ENCODE results near the gene EVPLL.
"Not testable (repeated sequence)": the region's sequence is repeated elsewhere in the genome, so short reads cannot be mapped to it uniquely, and the experiment has no call there.

Gene EVPLL

DNA sequence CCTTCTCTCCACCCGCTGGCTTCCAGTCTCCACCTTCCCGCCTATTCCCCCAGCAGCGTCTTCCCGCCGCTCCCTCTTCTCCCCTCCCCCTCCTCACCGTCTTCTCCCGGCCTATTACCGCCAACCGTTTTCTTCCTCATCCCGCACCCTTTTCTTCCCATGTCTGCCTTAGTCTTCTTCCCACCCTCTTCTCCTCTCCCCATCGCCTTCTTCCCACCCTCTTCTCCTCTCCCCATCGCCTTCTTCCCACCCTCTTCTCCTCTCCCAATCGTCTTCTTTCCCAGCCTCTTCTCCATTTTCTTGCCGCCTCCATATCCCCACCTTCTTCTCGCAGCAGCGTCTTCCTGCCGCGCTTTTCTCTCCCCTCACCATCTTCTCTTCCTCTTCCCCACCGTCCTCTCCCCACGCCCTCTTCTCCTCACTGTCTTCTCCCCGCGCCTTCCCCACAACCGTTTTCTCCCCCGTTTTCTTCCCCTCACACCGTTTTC lies 33.8 kb downstream of the EVPLL start:
- H4K20me1 ChIP-seq (ENCODE audit: insufficient read depth, low read length, poor library complexity, severe bottlenecking); H3K9me2 ChIP-seq (replicated peaks; ENCODE audit: low read depth, low read length); H3K36me3 ChIP-seq (ENCODE audit: insufficient read depth, low read length); H3K4me1 ChIP-seq (ENCODE audit: insufficient read depth, low read length, poor library complexity, severe bottlenecking); H3K9me3 ChIP-seq (ENCODE audit: insufficient read depth, low read depth, low read length); H3K27me3 ChIP-seq (ENCODE audit: insufficient read depth, low read length, poor library complexity, severe bottlenecking); H3F3A ChIP-seq (ENCODE audit: low read depth): not testable (repeated sequence)
- H3K79me2 ChIP-seq (ENCODE audit: insufficient read depth, low read length), result peaks cover 25% of the 10 kb centered on the region
- peak overlapping the region; percentile 86 for H3K4me3 ChIP-seq (ENCODE audit: low read length, poor library complexity, severe bottlenecking)
- H2AFZ ChIP-seq (ENCODE audit: low read length), result peak overlapping the region; percentile 75; the same call in 1 of the 2 replicates
- peak overlapping the region; percentile 27 for H3K4me2 ChIP-seq (ENCODE audit: low read depth, low read length, poor library complexity, severe bottlenecking)
- H3K9ac ChIP-seq (ENCODE audit: low read depth, low read length, poor library complexity, severe bottlenecking), result peak overlapping the region; percentile 97

DNA sequence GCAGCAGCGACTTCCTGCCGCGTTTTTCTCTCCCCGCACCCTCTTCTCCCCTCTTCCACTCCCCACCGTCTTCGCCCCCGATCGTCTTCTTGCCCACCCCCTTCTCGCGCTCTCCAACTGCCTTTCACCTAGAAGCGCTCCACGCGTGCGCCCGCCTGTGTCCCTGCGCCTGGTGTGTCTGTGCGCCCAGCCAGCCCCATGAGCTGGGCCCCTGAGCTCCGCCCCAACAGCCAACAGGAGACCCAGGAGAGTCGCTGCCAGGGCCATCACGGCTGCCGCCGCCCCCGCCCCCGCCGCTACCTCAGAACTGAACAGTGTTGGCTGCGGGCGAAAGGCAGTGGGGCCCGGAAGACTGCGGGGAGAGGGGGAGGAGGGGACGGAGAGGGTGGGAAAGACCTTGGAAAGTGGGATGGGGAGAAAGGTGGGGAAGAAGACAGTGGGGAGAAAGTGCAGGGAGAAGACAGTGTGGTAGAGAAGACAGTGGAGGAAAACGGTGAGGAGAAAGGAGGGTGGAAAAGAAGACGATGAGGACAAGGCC lies 34.5 kb downstream of the EVPLL start:
- Histone ChIP-seq H3K4me3 (ENCODE audit: low read length, poor library complexity, severe bottlenecking) (peak overlapping the region; percentile 86), H3K79me2 (ENCODE audit: insufficient read depth, low read length) (peaks cover 25% of the 10 kb centered on the region), H3K9ac (ENCODE audit: low read depth, low read length, poor library complexity, severe bottlenecking) (peak overlapping the region; percentile 97)
- not testable (repeated sequence) for H3K36me3 ChIP-seq (ENCODE audit: insufficient read depth, low read length); H3K4me1 ChIP-seq (ENCODE audit: insufficient read depth, low read length, poor library complexity, severe bottlenecking); H3K27me3 ChIP-seq (ENCODE audit: insufficient read depth, low read length, poor library complexity, severe bottlenecking); H4K20me1 ChIP-seq (ENCODE audit: insufficient read depth, low read length, poor library complexity, severe bottlenecking); H3K9me2 ChIP-seq (replicated peaks; ENCODE audit: low read depth, low read length); H2AFZ ChIP-seq (ENCODE audit: low read length); H3F3A ChIP-seq (ENCODE audit: low read depth); H3K9me3 ChIP-seq (ENCODE audit: insufficient read depth, low read depth, low read length); H3K4me2 ChIP-seq (ENCODE audit: low read depth, low read length, poor library complexity, severe bottlenecking)

DNA sequence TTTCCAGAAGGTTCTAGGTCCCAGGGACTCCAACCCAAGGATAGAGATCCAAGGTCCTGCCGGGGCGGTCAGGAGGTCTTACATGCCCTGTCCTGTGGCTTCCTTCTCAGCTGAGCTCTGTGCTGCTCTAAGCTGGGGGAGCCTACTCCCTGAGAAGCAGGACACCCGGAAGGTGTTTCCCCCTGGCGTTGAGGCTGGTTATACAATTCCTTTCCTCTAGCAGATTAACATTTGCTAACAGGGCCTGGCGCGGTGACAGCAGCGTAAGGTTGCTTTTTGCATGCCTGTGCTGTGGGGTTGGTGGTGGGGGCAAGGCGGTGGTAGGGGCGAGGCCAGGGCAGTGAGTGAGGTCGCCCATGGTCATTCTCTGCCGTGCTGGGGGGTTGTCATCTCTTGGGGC lies 43.9 kb downstream of the EVPLL start:
- not testable (repeated sequence) for H3K9me3 ChIP-seq (ENCODE audit: insufficient read depth, low read depth, low read length); H3F3A ChIP-seq (ENCODE audit: low read depth); H3K79me2 ChIP-seq (ENCODE audit: insufficient read depth, low read length); H3K36me3 ChIP-seq (ENCODE audit: insufficient read depth, low read length); H2AFZ ChIP-seq (ENCODE audit: low read length); H4K20me1 ChIP-seq (ENCODE audit: insufficient read depth, low read length, poor library complexity, severe bottlenecking); H3K4me1 ChIP-seq (ENCODE audit: insufficient read depth, low read length, poor library complexity, severe bottlenecking); H3K9ac ChIP-seq (ENCODE audit: low read depth, low read length, poor library complexity, severe bottlenecking); H3K27me3 ChIP-seq (ENCODE audit: insufficient read depth, low read length, poor library complexity, severe bottlenecking); H3K4me2 ChIP-seq (ENCODE audit: low read depth, low read length, poor library complexity, severe bottlenecking); H3K9me2 ChIP-seq (replicated peaks; ENCODE audit: low read depth, low read length); H3K4me3 ChIP-seq (ENCODE audit: low read length, poor library complexity, severe bottlenecking)

DNA sequence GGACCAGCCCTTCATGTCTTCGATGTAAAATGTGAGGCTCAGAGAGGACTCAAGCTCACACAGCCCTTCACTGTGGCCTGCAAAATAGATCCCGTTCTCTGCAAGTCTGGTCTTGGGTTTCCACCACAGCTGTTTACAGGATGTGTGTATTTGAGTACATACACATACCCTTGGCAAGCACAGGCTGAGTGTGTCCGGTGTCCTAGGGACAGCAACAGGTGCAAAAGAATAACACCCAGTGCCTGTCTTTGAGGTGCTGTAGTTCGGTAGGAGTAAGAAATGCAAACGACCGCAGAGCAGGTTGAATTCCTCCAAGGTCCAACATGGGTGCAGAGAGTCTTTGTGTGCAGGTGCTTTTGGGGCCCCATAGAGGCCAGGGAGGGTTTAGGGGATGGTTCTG lies 44.9 kb downstream of the EVPLL start:
- not testable (repeated sequence) for H3K79me2 ChIP-seq (ENCODE audit: insufficient read depth, low read length); H2AFZ ChIP-seq (ENCODE audit: low read length); H3K27me3 ChIP-seq (ENCODE audit: insufficient read depth, low read length, poor library complexity, severe bottlenecking); H3K36me3 ChIP-seq (ENCODE audit: insufficient read depth, low read length); H3K4me2 ChIP-seq (ENCODE audit: low read depth, low read length, poor library complexity, severe bottlenecking); H4K20me1 ChIP-seq (ENCODE audit: insufficient read depth, low read length, poor library complexity, severe bottlenecking); H3K9ac ChIP-seq (ENCODE audit: low read depth, low read length, poor library complexity, severe bottlenecking); H3K9me3 ChIP-seq (ENCODE audit: insufficient read depth, low read depth, low read length); H3K4me1 ChIP-seq (ENCODE audit: insufficient read depth, low read length, poor library complexity, severe bottlenecking); H3F3A ChIP-seq (ENCODE audit: low read depth); H3K4me3 ChIP-seq (ENCODE audit: low read length, poor library complexity, severe bottlenecking); H3K9me2 ChIP-seq (replicated peaks; ENCODE audit: low read depth, low read length)

DNA sequence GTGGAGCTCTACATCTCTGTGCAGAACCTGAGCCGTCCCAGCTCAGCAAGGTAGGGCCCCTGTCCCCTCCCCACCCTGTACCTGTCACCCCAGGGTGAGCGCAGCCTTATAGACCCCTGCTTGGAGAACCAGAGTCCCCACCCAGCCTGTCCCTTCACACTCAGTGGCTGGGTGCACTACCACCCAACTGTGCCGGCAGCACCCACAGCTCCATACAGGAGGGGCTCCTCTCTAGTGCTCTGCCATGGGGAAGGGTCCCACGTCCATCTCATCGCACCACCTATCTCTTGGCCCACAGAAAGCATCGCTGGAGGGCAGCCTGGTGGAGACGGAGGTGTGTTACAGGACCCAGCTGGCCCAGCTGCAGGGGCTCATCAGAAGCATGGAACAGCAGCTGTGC lies 45.4 kb downstream of the EVPLL start:
- not testable (repeated sequence) for H2AFZ ChIP-seq (ENCODE audit: low read length); H3K36me3 ChIP-seq (ENCODE audit: insufficient read depth, low read length); H3K79me2 ChIP-seq (ENCODE audit: insufficient read depth, low read length); H3K27me3 ChIP-seq (ENCODE audit: insufficient read depth, low read length, poor library complexity, severe bottlenecking); H3K4me3 ChIP-seq (ENCODE audit: low read length, poor library complexity, severe bottlenecking); H3K9me2 ChIP-seq (replicated peaks; ENCODE audit: low read depth, low read length); H4K20me1 ChIP-seq (ENCODE audit: insufficient read depth, low read length, poor library complexity, severe bottlenecking); H3K4me1 ChIP-seq (ENCODE audit: insufficient read depth, low read length, poor library complexity, severe bottlenecking); H3K4me2 ChIP-seq (ENCODE audit: low read depth, low read length, poor library complexity, severe bottlenecking); H3K9ac ChIP-seq (ENCODE audit: low read depth, low read length, poor library complexity, severe bottlenecking); H3K9me3 ChIP-seq (ENCODE audit: insufficient read depth, low read depth, low read length); H3F3A ChIP-seq (ENCODE audit: low read depth)

DNA sequence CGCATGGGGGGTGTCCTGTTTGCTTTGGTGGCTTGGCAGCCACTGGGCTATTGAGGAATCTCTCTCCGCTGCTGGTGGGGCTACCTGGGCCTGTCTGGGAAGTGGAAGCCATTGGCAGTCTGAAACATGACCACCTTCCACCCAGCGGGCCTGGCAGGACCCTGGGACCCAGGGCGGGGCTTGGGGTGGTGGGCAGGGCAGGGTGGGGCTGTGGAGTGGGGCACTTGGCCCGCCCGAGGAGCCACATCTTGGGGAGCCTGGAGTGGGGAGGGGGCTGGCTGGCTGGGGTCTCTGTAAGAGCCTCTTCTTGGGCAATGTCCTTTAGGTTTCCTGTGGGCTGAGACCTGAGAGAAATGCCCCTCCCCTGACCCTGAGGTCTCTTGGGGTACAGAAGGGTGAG lies 48.0 kb downstream of the EVPLL start:
- H3K4me1 ChIP-seq (ENCODE audit: insufficient read depth, low read length, poor library complexity, severe bottlenecking); H4K20me1 ChIP-seq (ENCODE audit: insufficient read depth, low read length, poor library complexity, severe bottlenecking); H3K9me3 ChIP-seq (ENCODE audit: insufficient read depth, low read depth, low read length); H2AFZ ChIP-seq (ENCODE audit: low read length); H3K36me3 ChIP-seq (ENCODE audit: insufficient read depth, low read length); H3K9me2 ChIP-seq (replicated peaks; ENCODE audit: low read depth, low read length); H3F3A ChIP-seq (ENCODE audit: low read depth); H3K9ac ChIP-seq (ENCODE audit: low read depth, low read length, poor library complexity, severe bottlenecking); H3K27me3 ChIP-seq (ENCODE audit: insufficient read depth, low read length, poor library complexity, severe bottlenecking); H3K4me3 ChIP-seq (ENCODE audit: low read length, poor library complexity, severe bottlenecking); H3K4me2 ChIP-seq (ENCODE audit: low read depth, low read length, poor library complexity, severe bottlenecking); H3K79me2 ChIP-seq (ENCODE audit: insufficient read depth, low read length): not testable (repeated sequence)

DNA sequence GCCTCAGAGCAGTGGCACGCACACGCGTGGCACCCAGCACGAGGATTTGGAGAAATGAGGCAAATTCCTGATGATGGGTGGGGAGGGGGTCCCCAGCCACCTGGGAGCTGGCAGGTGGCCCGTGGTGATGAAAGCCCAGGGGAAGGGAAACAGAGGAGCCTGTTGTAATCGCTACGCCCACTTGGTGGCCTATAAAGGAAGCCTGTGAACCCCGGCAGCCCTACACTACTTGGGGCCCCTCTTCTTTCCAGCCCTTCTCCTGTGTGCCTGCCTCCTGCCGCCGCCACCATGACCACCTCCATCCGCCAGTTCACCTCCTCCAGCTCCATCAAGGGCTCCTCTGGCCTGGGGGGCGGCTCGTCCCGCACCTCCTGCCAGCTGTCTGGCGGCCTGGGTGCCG lies 49.1 kb downstream of the EVPLL start:
- not testable (repeated sequence) for H3F3A ChIP-seq (ENCODE audit: low read depth); H3K4me1 ChIP-seq (ENCODE audit: insufficient read depth, low read length, poor library complexity, severe bottlenecking); H3K27me3 ChIP-seq (ENCODE audit: insufficient read depth, low read length, poor library complexity, severe bottlenecking); H3K9ac ChIP-seq (ENCODE audit: low read depth, low read length, poor library complexity, severe bottlenecking); H3K9me3 ChIP-seq (ENCODE audit: insufficient read depth, low read depth, low read length); H3K4me3 ChIP-seq (ENCODE audit: low read length, poor library complexity, severe bottlenecking); H3K4me2 ChIP-seq (ENCODE audit: low read depth, low read length, poor library complexity, severe bottlenecking); H3K9me2 ChIP-seq (replicated peaks; ENCODE audit: low read depth, low read length); H3K36me3 ChIP-seq (ENCODE audit: insufficient read depth, low read length); H2AFZ ChIP-seq (ENCODE audit: low read length); H3K79me2 ChIP-seq (ENCODE audit: insufficient read depth, low read length); H4K20me1 ChIP-seq (ENCODE audit: insufficient read depth, low read length, poor library complexity, severe bottlenecking)

DNA sequence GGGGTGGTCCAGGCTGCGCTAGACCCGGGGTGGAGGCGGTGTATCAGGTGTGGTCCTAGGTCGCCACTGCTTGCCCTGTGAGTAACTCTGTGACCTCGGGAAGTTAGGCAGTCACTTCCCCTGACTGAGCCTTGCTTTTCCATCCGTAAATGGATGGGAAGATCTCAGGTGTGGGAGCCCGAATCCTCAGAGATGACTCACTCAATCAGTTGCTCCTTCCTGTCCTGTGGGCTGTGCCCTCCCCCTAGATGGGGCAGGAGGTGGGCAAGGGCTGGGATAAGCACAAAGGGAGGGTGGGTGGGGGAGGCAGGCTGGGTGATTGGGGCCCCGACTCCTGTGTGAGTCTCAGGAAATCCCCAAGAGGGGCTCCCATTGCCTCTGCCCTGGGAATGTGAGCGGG lies 54.6 kb downstream of the EVPLL start:
- H3K4me2 ChIP-seq (ENCODE audit: low read depth, low read length, poor library complexity, severe bottlenecking); H3F3A ChIP-seq (ENCODE audit: low read depth); H4K20me1 ChIP-seq (ENCODE audit: insufficient read depth, low read length, poor library complexity, severe bottlenecking); H3K9me3 ChIP-seq (ENCODE audit: insufficient read depth, low read depth, low read length); H3K9ac ChIP-seq (ENCODE audit: low read depth, low read length, poor library complexity, severe bottlenecking); H2AFZ ChIP-seq (ENCODE audit: low read length); H3K27me3 ChIP-seq (ENCODE audit: insufficient read depth, low read length, poor library complexity, severe bottlenecking); H3K79me2 ChIP-seq (ENCODE audit: insufficient read depth, low read length); H3K4me1 ChIP-seq (ENCODE audit: insufficient read depth, low read length, poor library complexity, severe bottlenecking); H3K4me3 ChIP-seq (ENCODE audit: low read length, poor library complexity, severe bottlenecking); H3K9me2 ChIP-seq (replicated peaks; ENCODE audit: low read depth, low read length); H3K36me3 ChIP-seq (ENCODE audit: insufficient read depth, low read length): not testable (repeated sequence)
